SK-N-SH (cell line): Measurements from ENCODE around the gene DISP1.

Experiments
- CTCF ChIP-seq: fragments of 200-600 bp; sonication (generic); IDR thresholded peaks from 2 replicates; pipeline ENCODE4 v1.6.1; 2017; ENCODE audit warnings: antibody characterized with exemption, mild to moderate bottlenecking, moderate library complexity
- EP300 ChIP-seq, 2 experiments: IDR thresholded peaks; 2 replicates each; pipeline versions ENCODE4 v1.4.0 to v1.6.1; 2012; ENCODE audit warnings: borderline replicate concordance in 1 of 2, low read depth in 1 of 2, low read length in 1 of 2
- EZH2phosphoT487 ChIP-seq: fragments of 200-600 bp; sonication (generic); IDR thresholded peaks from 2 replicates; pipeline ENCODE4 v1.6.1; 2017; ENCODE audit warnings: low read depth, mixed run types, mild to moderate bottlenecking, antibody characterized with exemption, moderate library complexity, borderline replicate concordance
- GABPA ChIP-seq: IDR thresholded peaks from 2 replicates; pipeline ENCODE4 v1.4.0; 2012; ENCODE audit warnings: low read depth, mild to moderate bottlenecking
- JUND ChIP-seq: IDR thresholded peaks from 2 replicates; pipeline ENCODE4 v1.4.0; 2012
- MAX ChIP-seq: IDR thresholded peaks from 2 replicates; pipeline ENCODE4 v1.4.0; 2012; ENCODE audit warnings: low read depth
- MXI1 ChIP-seq: IDR thresholded peaks from 2 replicates; pipeline ENCODE4 v1.6.1; 2012; ENCODE audit warnings: mild to moderate bottlenecking, low read depth, low read length, improper control_type of control experiment
- RCOR1 ChIP-seq: fragments of 150-350 bp; IDR thresholded peaks from 2 replicates; pipeline ENCODE4 v1.6.1; 2017; ENCODE audit warnings: antibody characterized with exemption, low read length
- REST ChIP-seq: IDR thresholded peaks from 2 replicates; pipeline ENCODE4 v1.6.1; 2012; ENCODE audit warnings: mild to moderate bottlenecking, low read depth, low read length, moderate library complexity
- SIN3A ChIP-seq: IDR thresholded peaks from 2 replicates; pipeline ENCODE4 v1.6.1; 2012; ENCODE audit warnings: low read depth, mild to moderate bottlenecking, low read length, moderate library complexity, borderline replicate concordance
- SMC3 ChIP-seq: IDR thresholded peaks from 2 replicates; pipeline ENCODE4 v1.6.1; 2012; ENCODE audit warnings: low read depth, low read length, improper control_type of control experiment
- TAF1 ChIP-seq: IDR thresholded peaks from 2 replicates; pipeline ENCODE4 v1.6.1; 2012; ENCODE audit warnings: low read depth, mild to moderate bottlenecking, low read length, moderate library complexity, borderline replicate concordance
- USF2 ChIP-seq: fragments of 150-350 bp; IDR thresholded peaks from 2 replicates; pipeline ENCODE4 v1.6.1; 2017; ENCODE audit warnings: antibody characterized with exemption, low read length, low read depth, borderline replicate concordance

GRCh38 chr1:222823695-222824094 is 8.9 kb downstream of the DISP1 start:
- no peak for TF ChIP-seq USF2
- TF ChIP-seq SMC3 = no peak
- no peak for TF ChIP-seq RCOR1
- no peak for TF ChIP-seq CTCF
- no peak for TF ChIP-seq MAX
- no peak for TF ChIP-seq TAF1
- no peak for TF ChIP-seq MXI1
- no peak for TF ChIP-seq EP300 (IDR thresholded peaks at IDR 0.05; ENCODE audit: borderline replicate concordance in 1 of 2, low read depth in 1 of 2, low read length in 1 of 2)
- TF ChIP-seq SIN3A = no peak
- TF ChIP-seq EZH2phosphoT487 = no peak
- no peak for TF ChIP-seq GABPA
- no peak for TF ChIP-seq REST
- TF ChIP-seq JUND = no peak
